ENCODE measurements around the gene LAMA3.

- TF ChIP-seq POLR2A (IDR thresholded peaks at IDR 0.05; ENCODE audit: low read length) = no peak
- TF ChIP-seq GATA1 (IDR thresholded peaks at IDR 0.05; ENCODE audit: low read depth, low read length) = no peak
Measured at GRCh38 chr18:23902396-23902795, 213.1 kb downstream of the LAMA3 start.

Measured in erythroblast (primary cell).